HepG2 (cell line): ENCODE data around the gene HOXA1. TPM values are rescaled to one million over a fixed set of nuclear protein-coding genes. Genes with fewer than 3 reads are reported as not detected.

ENCODE experiments used
- ARID2 ChIP-seq: sonication (generic); formaldehyde crosslinking; IDR thresholded peaks from 2 replicates; pipeline ENCODE4 v1.8.1; 2022; ENCODE audit warnings: mild to moderate bottlenecking, missing genetic modification reagents, borderline replicate concordance
- BCL6 ChIP-seq: IDR thresholded peaks from 2 replicates; pipeline ENCODE4 v1.6.1; 2016; ENCODE audit warnings: missing genetic modification reagents, missing compliant biosample characterization
- ELF1 ChIP-seq: sonication (generic); formaldehyde crosslinking; IDR thresholded peaks from 2 replicates; pipeline ENCODE4 v1.4.0; 2020; ENCODE audit warnings: missing genetic modification reagents
- ELF3 ChIP-seq: IDR thresholded peaks from 2 replicates; pipeline ENCODE4 v1.6.1; 2016; ENCODE audit warnings: missing genetic modification reagents, missing compliant biosample characterization
- ETV5 ChIP-seq: IDR thresholded peaks from 2 replicates; pipeline ENCODE4 v1.6.1; 2018; ENCODE audit warnings: missing biosample characterization, missing genetic modification reagents, inconsistent platforms, borderline replicate concordance
- ISL2 ChIP-seq: sonication (generic); formaldehyde crosslinking; IDR thresholded peaks from 2 replicates; pipeline ENCODE4 v1.5.0; 2020; ENCODE audit warnings: missing genetic modification reagents
- JDP2 ChIP-seq: sonication (generic); formaldehyde crosslinking; IDR thresholded peaks from 2 replicates; pipeline ENCODE4 v1.8.1; 2022; ENCODE audit warnings: missing genetic modification reagents, borderline replicate concordance
- NKX3-1 ChIP-seq: sonication (generic); formaldehyde crosslinking; IDR thresholded peaks from 2 replicates; pipeline ENCODE4 v1.5.0; 2020; ENCODE audit warnings: missing genetic modification reagents
- NONO ChIP-seq, 2 experiments: fragments of 450-650 bp in 1 of 2; sonication (generic) in 1 of 2; formaldehyde crosslinking in 1 of 2; IDR thresholded peaks in 1 of 2; conservative IDR thresholded peaks in 1 of 2; 2 replicates each; pipeline versions ENCODE4 v1.6.1 to v1.8.0; 2017 to 2022; ENCODE audit warnings: mild to moderate bottlenecking in 1 of 2, missing genetic modification reagents in 1 of 2, moderate library complexity in 1 of 2
- NRL ChIP-seq: sonication (generic); formaldehyde crosslinking; IDR thresholded peaks from 2 replicates; pipeline ENCODE4 v1.5.0; 2020; ENCODE audit warnings: missing genetic modification reagents, mild to moderate bottlenecking, moderate library complexity, borderline replicate concordance
- PAX8 ChIP-seq: sonication (generic); formaldehyde crosslinking; IDR thresholded peaks from 2 replicates; pipeline ENCODE4 v1.8.0; 2022; ENCODE audit warnings: mild to moderate bottlenecking, missing genetic modification reagents, borderline replicate concordance
- REXO4 ChIP-seq: sonication (generic); formaldehyde crosslinking; IDR thresholded peaks from 2 replicates; pipeline ENCODE4 v1.8.0; 2022; ENCODE audit warnings: missing genetic modification reagents, mild to moderate bottlenecking, borderline replicate concordance
- RXRB ChIP-seq: IDR thresholded peaks from 2 replicates; pipeline ENCODE4 v1.6.1; 2016; ENCODE audit warnings: borderline replicate concordance, missing genetic modification reagents, missing compliant biosample characterization
- SAP130 ChIP-seq: IDR thresholded peaks from 2 replicates; pipeline ENCODE4 v1.6.1; 2016; ENCODE audit warnings: low read depth
- SIX1 ChIP-seq: sonication (generic); formaldehyde crosslinking; IDR thresholded peaks from 2 replicates; pipeline ENCODE4 v1.4.0; 2020; ENCODE audit warnings: missing genetic modification reagents, borderline replicate concordance
- SPEN ChIP-seq: sonication (generic); formaldehyde crosslinking; IDR thresholded peaks from 2 replicates; pipeline ENCODE4 v1.5.1; 2020; ENCODE audit warnings: low read depth, mild to moderate bottlenecking, missing genetic modification reagents
- THAP11 ChIP-seq: IDR thresholded peaks from 2 replicates; pipeline ENCODE4 v1.6.1; 2016; ENCODE audit warnings: missing biosample characterization, missing genetic modification reagents
- XRCC5 ChIP-seq: fragments of 200-400 bp; formaldehyde crosslinking; optimal IDR thresholded peaks from 2 replicates; pipeline ENCODE3; 2017; ENCODE audit warnings: mild to moderate bottlenecking, low read length
- ZNF232 ChIP-seq: sonication (generic); formaldehyde crosslinking; IDR thresholded peaks from 2 replicates; pipeline ENCODE4 v1.4.0; 2020; ENCODE audit warnings: missing genetic modification reagents, borderline replicate concordance
- ZNF234 ChIP-seq: sonication (generic); formaldehyde crosslinking; conservative IDR thresholded peaks from 2 replicates; pipeline ENCODE4 v1.5.1; 2020; ENCODE audit warnings: mild to moderate bottlenecking, missing genetic modification reagents
- ZNF747 ChIP-seq: sonication (generic); formaldehyde crosslinking; IDR thresholded peaks from 2 replicates; pipeline ENCODE4 v1.8.1; 2023; ENCODE audit warnings: missing genetic modification reagents, mild to moderate bottlenecking, borderline replicate concordance
- ZSCAN12 ChIP-seq: sonication (generic); formaldehyde crosslinking; IDR thresholded peaks from 2 replicates; pipeline ENCODE4 v1.9.0; 2021; ENCODE audit warnings: mild to moderate bottlenecking, missing genetic modification reagents
- ZSCAN22 ChIP-seq: sonication (generic); formaldehyde crosslinking; IDR thresholded peaks from 2 replicates; pipeline ENCODE4 v1.4.0; 2020; ENCODE audit warnings: mild to moderate bottlenecking, missing genetic modification reagents
- ZZZ3 ChIP-seq: sonication (generic); formaldehyde crosslinking; IDR thresholded peaks from 2 replicates; pipeline ENCODE4 v1.4.0; 2020; ENCODE audit warnings: missing genetic modification reagents, mild to moderate bottlenecking, borderline replicate concordance
- polyA plus RNA-seq, 8 experiments: library from polyadenylated mRNA; depleted of rRNA in 3 of 8; stranded (reverse) in 7 of 8; unstranded in 1 of 8; fragments of >200 nt; fragmentation: Illumina TruSeq in 4 of 8; extraction: Trizol in 4 of 8; gene quantifications; 2 replicates each; pipeline versions ENCODE4 v1.2.1 to v1.2.3, GENCODE V29; 2011 to 2016; ENCODE audit warnings: low read depth in 4 of 8, missing spikeins in 1 of 8, mixed read lengths in 1 of 8; ENCODE audit not compliant: insufficient read depth in 1 of 8
- total RNA-seq, 5 experiments: library from RNA; depleted of rRNA; stranded (reverse); fragments of >200 nt; fragmentation: Illumina TruSeq; extraction: Trizol; gene quantifications; 2 replicates each; pipeline ENCODE4 v1.2.3, GENCODE V29; 2016; ENCODE audit warnings: low read depth in 1 of 5
- TF ChIP-seq, protein P1 (sequence below): sonication (generic); formaldehyde crosslinking; IDR thresholded peaks from 2 replicates; pipeline ENCODE4 v1.8.0; 2022; ENCODE audit warnings: mild to moderate bottlenecking, missing genetic modification reagents
- TF ChIP-seq, protein P2 (sequence below): IDR thresholded peaks from 2 replicates; pipeline ENCODE4 v1.6.1; 2012; ENCODE audit warnings: low read depth, low read length, improper control_type of control experiment

The HOXA1 gene
- total and polyA plus RNA-seq, 2 of the 13 experiments (the other 11 are each of a cell fraction or from before 2014, with no cell fraction given), result 0.18 to 0.20 TPM

DNA sequence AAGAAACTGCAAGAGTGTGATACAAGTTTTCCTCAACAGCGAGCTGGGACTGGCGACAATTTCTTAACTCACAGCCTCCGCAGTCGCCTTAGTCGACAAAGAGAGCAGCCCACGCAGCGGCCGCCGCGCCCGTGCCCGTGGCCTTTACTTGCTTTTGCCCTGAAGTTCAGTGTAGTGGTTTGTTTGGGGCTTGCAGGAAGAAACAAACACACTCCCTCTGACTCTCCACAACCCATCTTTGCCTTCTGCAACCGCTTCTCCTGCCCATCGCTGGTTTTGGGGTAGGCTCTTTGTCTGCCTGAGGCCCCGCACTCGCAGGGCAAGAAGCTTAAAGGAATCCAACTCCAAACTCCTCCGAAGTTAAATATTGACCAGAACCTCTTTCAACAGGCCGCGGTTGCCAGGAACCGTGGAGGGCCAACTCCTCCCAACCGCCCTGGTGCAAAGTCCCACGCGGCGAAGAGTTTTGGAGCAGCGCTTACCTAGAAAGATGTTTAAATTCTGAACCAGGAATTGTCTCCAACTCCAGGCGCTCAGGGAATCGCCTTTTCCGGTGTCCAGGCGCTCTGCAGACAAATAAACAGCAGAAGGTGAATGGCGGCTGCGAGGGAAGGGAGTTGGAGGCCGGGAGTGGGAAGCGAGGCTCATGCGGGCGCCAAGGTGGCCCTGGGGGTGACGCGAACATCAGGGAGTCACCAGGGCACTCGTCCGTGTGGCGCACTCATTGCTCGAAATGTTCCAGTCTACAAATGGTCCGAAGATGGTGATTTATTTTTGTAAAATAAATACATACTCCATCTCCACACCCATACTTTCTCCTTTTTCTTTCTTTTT is 26.5 kb upstream of the HOXA1 start (continued):
- TF ChIP-seq ZNF747 (CRISPR knock-in tag) (no peak), ZNF234 (CRISPR knock-in tag) (no peak), ISL2 (CRISPR knock-in tag) (peak; percentile 54; the same call in 1 of the 2 replicates), ARID2 (CRISPR knock-in tag) (0 out of 2 replicates have a peak, but pooled peaks have one; percentile 34), PAX8 (CRISPR knock-in tag) (0 out of 2 replicates have a peak, but pooled peaks have one; percentile 20), SIX1 (peak; percentile 42; the same call in 1 of the 2 replicates), ZSCAN22 (CRISPR knock-in tag) (0 out of 2 replicates have a peak, but pooled peaks have one; percentile 6), XRCC5 (no peak), ELF3 (CRISPR knock-in tag) (peak; percentile 43; the same call in 1 of the 2 replicates), SPEN (CRISPR knock-in tag) (peak; percentile 54), ETV5 (CRISPR knock-in tag) (peak; percentile 60), NONO (IDR thresholded peaks at IDR 0.05) (no peak), NONO (CRISPR knock-in tag; conservative IDR thresholded peaks at IDR 0.05) (0 out of 2 replicates have a peak, but pooled peaks have one; percentile 44), JDP2 (CRISPR knock-in tag) (no peak), ZSCAN12 (CRISPR knock-in tag) (0 out of 2 replicates have a peak, but pooled peaks have one; percentile 30), REXO4 (CRISPR knock-in tag) (no peak), ELF1 (CRISPR knock-in tag) (peak; percentile 64), NRL (CRISPR knock-in tag) (0 out of 2 replicates have a peak, but pooled peaks have one; percentile 46), THAP11 (peak; percentile 44; the same call in 1 of the 2 replicates), RXRB (peak; percentile 58; the same call in 1 of the 2 replicates), NKX3-1 (CRISPR knock-in tag) (peak; percentile 19; the same call in 1 of the 2 replicates), ZNF232 (no peak), SAP130 (CRISPR knock-in tag) (peak; percentile 89), ZZZ3 (CRISPR knock-in tag) (no peak), BCL6 (CRISPR knock-in tag) (peak; percentile 98)
- TF ChIP-seq, protein P1, sequence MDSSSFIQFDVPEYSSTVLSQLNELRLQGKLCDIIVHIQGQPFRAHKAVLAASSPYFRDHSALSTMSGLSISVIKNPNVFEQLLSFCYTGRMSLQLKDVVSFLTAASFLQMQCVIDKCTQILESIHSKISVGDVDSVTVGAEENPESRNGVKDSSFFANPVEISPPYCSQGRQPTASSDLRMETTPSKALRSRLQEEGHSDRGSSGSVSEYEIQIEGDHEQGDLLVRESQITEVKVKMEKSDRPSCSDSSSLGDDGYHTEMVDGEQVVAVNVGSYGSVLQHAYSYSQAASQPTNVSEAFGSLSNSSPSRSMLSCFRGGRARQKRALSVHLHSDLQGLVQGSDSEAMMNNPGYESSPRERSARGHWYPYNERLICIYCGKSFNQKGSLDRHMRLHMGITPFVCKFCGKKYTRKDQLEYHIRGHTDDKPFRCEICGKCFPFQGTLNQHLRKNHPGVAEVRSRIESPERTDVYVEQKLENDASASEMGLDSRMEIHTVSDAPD (CRISPR knock-in tag), result peak; percentile 19; the same call in 1 of the 2 replicates
- TF ChIP-seq, protein P2, sequence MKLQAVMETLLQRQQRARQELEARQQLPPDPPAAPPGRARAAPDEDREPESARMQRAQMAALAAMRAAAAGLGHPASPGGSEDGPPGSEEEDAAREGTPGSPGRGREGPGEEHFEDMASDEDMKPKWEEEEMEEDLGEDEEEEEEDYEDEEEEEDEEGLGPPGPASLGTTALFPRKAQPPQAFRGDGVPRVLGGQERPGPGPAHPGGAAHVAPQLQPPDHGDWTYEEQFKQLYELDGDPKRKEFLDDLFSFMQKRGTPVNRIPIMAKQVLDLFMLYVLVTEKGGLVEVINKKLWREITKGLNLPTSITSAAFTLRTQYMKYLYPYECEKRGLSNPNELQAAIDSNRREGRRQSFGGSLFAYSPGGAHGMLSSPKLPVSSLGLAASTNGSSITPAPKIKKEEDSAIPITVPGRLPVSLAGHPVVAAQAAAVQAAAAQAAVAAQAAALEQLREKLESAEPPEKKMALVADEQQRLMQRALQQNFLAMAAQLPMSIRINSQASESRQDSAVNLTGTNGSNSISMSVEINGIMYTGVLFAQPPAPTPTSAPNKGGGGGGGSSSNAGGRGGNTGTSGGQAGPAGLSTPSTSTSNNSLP, result peak; percentile 23; the same call in 1 of the 2 replicates
